HG02943 (cell line): ENCODE data around the gene KRT36.

Experiments
- ATAC-seq: cut with Tn5 transposase; IDR thresholded peaks from one replicate; pipeline ENCODE4 v1.9.1; 2021; ENCODE audit warnings: mild to moderate bottlenecking, low read depth, moderate library complexity; ENCODE audit not compliant: unreplicated experiment

KRT36 gene

DNA sequence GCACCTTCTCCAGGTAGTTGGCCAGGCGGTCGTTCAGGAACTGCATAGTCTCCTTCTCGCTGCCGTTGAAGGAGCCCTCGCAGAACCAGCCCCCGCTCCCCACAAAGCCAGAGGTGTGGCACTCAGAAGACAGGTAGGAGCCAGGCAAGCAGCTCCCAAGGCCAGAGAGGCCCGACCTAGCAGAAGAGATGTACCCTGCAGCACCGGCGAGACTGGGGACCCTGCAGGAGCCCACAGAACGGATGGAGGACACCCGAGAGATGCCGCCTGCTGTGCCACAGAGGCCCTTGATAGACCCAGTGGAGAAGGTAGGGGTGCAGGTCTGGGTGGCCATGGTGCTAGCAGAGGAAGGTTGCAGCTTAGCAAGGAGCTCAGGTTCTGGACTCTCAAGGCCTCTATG lies at the start of gene KRT36:
TSS of gene KRT36 (minus strand) at position 380 of the 400 bp plus-strand sequence. CDS start at position 334, 46 bp downstream.
- ATAC-seq, result no peak

DNA sequence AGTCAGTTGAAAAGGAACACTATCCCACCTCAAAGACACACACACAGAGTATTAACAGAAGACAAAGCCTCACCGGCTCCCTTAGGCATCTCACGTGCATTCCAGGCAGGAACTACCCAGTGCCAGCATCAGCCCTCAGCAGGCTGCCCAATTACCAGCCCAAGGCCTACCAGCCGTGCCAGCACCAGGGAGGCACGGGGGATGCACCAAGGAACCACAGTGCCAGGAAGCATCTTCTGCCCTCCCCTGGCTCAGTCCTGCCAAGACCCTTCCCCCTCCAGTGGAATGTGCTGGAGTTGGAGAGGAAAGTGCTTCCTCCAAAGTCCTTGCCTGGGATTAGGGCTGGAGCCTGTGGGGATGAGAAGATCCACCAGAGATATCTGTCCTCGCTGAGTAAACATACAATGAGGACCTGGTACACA lies 49.4 kb upstream of the KRT36 start:
- ATAC-seq, result no peak

DNA sequence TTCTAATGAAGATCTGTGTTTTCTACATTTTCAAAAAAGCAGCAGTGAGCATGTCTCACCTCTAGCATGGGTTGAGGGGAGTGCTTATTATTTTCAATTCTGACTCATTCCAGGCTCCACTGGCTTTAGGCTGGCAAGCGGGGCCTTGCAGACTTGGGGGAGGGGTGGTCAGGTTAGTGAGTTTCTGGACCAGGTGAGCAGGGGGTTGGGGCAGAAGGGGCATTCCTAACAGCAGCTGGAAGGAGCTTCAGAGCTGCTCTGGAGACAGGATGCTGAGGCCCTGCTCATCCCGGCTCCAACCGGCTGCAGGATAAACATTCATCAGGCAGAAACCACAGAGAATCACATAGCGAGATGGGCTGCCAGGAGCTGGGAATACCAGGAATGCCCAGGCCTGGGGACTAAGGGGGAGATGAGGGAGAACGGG lies 48.9 kb upstream of the KRT36 start:
- ATAC-seq, result no peak

DNA sequence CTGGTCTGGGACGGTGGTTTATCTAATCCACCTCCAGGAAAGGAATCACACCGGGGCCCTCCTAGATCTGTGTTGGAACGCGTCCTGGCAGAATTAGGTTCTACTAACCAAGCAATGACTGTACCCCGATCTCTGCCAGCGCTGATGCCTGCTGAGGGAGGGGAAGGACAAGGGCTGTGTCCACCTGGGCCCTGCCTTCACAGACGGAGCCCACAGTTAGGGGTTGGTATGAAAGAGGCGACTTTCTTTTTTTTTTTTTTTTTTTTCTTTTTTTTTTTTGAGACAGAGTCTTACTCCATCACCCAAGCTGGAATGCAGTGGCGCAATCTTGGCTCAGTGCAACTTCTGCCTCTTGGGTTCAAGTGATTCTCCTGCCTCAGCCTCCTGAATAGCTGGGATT lies 48.3 kb upstream of the KRT36 start:
- no peak for ATAC-seq

DNA sequence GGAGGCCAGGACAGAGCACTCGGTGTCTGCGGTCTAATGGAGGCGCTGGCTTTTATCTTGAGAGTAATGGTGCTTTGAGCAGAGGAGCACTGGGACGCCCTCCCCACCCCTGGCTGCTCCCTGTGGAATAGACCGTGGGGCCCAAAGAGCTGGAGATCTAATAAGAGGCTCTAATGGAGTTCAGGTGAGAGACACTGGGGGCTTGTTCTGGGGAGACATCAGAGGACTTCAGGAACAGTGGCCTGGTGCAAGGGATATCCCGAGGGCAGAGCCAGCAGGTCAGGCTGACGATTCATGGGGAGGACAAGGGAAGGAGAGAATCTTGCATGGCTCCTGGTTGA lies 47.9 kb upstream of the KRT36 start:
- no peak for ATAC-seq

DNA sequence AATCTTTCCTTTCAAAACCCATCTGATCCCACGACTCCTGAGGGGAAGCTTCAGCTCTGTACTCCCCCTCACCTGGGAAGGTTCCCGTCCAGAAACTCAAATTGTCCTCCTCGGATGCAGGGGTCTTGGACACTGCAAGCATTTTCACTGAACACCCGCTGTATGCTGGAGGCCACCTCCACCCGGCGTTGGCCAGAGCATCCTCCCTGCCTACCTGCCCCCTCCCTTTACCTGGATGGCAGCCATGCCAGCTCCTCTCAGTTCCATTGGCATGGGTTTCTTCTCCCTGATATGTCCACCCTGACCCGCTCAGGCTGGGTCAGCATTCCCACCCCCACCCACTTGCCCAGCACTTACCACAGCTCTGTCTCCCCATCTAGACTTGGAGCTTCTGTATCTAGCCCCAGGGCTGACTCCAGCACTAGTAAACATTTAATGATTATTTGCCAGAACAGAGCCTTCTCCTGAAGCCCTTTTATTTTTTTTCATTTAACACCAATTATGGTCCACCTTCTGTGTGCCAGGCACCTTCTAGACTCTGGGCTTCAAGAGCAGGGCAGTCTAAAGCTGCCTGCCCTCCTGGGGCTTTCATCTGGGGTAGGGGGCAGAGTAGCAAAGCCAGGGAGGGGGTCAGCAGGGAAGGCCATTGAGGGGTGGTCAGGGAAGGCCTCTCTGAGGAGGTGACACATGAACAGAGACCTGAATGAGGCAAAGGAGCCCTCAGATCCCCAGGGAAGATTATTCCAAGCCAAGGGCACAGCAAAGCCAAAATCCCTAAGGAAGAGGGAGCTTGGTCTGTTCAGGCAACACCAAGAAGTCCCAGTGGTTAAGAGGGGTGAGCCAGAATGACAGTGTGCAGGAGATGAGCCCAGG lies 47.3 kb upstream of the KRT36 start:
- ATAC-seq, result no peak

DNA sequence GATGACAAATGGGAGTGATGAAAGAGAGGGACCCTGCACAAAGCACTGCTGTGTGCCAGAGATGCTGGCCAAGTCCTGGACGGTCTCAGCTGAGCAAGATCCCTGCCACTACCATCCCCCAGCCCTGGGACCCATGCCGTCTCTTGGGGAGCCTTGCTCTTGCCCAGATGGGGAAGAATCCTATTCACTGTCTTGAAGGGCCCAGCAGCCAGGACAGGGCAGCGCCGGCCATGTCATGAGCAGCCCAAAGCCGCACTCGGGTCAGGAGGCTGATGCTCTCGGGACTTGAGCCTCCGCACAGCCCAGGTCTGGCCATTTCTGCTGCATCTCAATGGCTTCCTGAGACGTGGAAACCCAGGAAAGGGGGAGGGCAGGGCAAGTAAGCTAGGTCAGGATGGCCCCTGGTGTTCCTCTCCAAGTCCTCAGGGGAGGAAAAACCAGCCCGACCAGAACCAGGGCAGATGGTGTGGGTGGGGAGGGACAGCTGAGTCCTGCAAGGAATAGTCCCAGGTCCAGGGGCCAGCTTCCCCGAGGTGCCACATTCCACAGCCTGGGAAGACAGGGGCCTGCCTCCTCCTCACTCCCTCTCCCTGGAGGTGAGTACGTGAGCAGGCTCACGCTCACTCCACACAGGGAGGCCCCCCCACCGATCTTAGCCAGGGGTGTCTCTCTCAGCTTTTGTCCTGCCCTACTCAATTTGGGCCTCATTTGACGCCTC lies 46.2 kb upstream of the KRT36 start:
- no peak for ATAC-seq

DNA sequence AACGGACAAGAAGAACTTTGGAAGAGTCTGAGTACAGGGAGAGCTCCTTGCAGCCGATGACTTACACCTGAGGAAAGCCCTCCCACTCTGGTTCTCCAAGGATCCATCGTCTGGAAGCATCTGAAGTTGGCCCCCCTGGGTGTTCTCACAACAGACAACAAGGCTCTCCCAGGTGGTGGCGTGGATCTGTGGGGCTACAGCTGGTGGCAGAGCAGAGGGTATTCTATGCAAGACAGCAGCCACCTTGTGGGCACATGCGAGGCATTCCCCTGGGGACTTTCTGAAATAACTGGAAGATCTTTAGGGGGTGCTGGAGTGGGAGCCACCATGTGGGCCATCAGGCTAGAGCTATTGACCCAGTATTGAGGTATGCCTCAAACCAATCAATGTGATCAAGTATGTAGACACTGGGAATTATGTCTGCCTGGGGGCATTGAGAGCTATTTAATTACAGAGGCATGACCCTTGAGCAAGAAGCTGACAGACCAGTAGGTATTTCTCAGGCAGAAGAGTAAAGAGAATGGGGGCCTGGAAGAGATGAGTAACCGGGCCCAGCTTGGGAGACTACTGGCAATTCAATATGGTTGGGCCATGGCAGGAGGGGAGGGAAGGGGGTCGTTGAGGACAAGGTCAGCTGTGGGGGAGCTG lies 45.3 kb upstream of the KRT36 start:
- ATAC-seq, result no peak

DNA sequence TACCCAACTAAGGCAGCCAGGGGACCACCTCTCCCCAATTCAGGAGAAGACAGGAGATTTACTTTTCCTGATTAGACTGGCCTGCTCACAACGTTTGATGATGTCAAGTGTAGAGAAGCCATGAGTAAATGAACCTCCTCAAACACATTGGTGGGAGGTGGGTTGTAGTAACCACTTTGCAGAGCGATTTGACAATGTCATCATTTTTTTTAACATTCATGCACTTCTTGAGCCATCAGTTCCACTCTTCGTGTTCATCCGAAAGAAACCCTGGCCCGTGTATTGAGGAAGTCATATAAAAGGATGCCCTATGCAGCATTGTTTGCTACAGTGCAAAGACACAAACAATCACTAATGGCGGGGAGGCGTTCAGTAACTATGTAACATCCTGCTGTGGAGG lies 43.9 kb upstream of the KRT36 start:
- no peak for ATAC-seq

DNA sequence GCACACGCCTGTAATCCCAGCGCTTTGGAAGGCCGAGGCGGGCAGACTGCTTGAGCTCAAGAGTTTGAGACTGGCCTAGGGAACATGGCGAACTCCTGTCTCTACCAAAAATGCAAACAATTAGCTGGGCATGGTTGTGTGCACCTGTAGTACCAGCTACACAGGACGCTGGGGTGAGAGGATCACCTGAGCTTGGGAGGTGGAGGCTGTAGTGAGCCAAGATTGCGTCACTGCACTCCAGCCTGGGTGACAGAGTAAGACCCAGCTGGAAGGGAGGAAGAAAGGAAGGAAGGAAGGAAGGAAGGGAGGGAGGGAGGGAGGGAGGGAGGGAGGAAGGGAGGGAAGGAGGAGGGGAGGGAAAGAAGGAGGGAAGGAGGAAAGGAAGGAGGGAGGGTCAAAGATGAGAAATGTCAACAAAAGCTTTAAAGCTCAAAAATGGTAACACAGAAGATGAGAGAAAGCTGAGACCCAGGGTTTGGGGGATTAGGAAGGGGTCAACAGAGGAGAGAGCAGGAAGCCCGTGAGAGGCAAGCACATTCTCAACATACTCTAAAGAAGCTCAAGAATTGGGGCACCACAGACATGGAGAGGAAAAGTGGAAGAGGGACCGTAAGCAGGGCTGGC lies 43.3 kb upstream of the KRT36 start:
- ATAC-seq, result no peak

DNA sequence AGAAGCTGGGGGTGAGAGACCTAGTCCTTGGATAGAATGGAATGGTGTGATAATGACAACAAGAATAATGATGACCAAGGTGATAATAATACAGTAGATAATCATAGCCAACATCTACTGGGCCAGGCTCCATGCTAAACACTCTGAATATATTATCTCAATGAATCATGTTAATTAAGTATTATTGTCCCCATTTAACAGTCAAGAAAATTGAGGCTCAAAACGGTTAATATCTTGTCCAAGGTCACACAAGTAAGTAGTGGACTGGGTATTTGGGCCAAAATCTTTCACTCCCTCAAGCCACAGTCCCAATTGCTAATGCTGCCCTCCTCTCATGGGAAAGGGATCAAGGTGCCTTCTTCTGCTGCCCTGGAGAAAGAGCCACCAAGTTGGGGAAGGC lies 42.3 kb upstream of the KRT36 start:
- no peak for ATAC-seq

DNA sequence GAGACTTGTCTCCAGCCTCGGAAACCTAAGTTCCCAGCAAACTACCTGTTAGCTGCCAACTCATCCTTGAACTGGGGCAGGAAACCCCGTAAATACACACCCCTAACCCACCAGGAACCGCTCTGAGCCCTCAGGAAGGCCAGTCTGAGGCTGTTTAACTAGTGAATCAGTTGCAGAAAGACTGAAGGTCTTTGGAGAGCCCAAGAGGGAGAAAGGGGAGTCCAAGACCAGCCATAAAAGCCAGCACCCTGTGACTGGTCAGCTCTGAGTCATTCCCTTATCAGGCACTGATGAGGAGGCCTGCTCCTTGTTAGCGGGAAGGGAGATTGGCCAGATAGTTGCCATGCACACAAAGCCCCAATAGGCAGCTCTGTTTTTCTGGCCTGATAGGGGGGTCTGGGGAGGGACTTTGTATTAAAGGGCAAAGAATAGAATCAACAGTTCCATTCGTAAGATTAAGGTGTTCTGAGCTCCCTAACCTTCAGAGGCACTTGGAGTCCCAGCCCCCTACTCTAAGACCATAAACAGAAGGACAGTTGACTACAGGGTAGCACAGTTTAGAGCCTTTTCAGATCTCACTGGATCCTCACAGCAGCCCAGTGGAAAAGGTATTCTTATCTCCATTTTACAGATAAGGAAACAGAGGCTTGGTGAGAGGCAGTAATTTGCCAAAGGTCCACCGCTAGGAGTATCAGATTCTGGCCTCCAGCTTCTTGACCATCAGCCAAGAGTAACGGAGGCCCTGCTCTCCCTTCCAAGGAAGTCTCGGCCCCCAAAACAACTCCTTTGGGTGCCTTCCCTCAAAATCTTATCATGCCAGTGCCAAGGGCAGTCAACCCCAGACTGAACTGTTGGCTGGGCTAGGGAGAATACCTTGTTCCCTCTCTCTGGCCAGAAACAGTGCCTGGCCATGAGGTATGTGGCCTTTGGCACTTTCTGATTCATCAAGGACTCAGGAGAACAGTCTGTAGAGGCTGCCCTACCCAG lies 40.6 kb upstream of the KRT36 start:
- no peak for ATAC-seq

DNA sequence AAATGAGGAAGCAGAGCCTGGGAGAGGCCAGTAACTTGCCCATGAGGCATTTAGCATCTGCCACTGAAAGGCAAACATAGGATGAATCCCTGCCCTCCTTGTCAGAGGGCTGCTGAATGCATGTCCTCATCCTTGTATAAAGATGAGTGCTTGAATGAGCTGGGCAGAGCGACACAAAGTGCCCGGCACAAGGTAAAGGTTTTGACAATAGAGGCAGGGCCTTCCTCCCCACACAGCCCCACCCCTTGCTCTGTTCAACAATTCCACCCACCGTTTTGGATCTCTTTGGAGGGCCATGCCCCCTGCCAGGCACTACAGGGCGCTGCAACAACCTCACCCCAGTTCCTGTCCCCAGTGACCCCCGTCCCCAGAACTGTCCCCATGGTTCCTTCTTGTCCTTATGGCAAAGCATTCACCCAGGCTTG lies 39.8 kb upstream of the KRT36 start:
- ATAC-seq, result no peak

DNA sequence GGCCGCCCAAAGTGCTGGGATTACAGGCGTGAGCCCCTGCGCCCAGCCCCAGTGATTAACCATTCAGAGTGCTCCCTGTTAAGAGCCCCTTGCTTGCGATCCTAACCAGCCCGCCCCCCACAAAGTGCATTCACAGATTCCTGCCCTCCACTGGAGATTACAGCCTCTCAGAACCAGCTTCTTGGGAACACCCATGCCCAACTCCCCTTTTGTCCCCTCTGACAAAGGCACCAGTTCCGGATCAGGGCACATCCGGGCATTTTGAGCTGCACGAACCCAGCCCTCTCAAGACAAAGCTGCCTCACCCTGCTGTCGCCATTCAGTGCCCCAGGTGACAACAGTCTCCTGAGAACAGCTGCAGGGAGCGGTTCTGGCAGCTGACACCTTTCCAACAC lies 39.2 kb upstream of the KRT36 start:
- ATAC-seq, result no peak

DNA sequence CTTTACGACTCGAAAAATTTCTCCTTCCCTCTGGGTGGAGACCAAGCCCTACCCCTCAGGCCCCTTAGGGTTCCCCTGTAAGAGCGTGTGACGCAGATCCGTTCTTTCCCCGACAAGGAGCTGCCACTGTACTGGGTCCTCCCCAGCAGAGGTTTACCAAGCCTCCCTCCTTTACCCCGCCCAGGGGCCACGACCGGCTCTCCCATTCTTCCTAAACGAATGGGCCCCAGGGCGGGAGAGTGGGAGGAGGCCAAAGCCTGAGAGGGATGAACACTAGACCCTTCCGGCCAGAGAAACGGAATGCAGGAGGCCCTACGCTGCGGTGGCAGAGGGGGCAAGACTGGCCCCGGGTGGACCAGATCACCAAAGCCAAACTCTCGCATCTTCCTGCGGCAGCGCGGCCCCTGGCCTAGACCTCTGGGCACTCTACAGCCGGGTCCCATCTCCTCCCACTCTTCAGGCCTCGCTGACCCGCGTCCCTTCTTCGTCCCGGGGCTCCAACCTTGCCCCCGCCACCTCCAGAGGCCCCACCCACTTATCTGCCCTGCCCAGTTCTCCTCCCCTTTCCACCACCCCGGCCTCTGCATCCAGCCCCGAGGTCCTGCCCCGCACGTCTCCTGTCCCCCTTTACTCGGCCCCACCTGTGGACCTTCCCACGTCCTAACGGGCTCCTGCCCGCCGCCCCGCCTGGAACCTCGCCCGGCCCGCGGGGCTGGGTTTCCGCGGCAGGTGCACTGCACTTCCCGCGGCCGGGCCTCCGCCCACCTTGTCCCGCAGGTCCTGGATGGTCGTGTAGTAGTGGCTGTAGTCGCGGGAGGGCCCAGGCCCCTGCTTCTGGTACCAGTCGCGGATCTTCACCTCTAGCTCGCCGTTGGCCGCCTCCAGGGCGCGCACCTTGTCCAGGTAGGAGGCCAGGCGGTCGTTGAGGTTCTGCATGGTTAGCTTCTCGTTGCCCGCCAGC lies 37.6 kb upstream of the KRT36 start:
- no peak for ATAC-seq

DNA sequence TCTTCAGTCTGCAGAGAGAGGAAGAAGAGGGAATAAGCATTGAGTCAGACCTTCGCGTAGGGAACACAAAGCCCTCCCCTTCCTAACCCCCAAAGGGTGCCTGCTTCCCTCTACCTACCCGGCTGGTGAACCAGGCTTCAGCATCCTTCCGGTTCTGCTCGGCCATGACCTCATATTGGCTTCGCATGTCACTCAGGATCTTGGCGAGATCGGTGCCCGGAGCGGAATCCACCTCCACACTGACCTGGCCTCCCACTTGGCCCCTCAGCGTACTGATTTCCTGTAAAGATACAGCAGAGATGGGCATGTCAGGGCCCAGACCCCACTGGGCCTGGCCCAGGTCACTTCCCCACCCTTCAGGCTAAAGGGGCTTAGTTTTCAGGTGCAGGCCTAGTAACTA lies 34.6 kb upstream of the KRT36 start:
- no peak for ATAC-seq

DNA sequence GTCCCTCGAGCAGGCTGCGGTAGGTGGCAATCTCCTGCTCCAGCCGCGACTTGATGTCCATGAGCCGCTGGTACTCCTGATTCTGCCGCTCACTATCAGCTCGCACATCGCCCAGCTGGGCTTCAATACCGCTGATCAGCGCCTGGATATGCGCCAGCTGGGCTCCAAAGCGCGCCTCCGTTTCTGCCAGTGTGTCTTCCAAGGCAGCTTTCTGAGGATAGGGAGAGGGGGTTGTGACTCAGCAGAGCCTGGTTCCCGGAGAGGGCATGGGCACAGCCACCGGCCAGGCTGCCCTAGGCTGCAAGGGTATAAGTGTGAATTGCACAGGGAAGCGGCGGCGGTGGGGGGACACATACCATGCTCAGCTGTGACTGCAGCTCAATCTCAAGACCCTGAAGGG lies 34.1 kb upstream of the KRT36 start:
- ATAC-seq, result no peak

DNA sequence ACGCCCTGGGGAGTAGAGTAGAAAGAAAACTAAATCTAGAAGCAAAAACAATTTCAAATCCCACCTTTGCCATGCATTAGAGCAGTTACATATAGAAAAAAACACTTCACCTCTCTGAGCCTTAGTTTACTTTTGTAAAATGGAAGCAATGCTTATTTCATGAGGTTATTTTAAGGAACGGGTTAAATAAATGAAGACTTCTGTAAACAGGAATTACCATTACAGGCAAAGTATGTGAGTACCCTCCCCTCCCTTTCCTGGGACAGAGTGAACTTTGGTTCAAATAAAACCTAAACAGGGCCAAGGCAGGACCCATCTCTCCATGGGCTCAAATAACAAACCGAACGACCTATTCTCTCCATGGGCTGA lies 33.5 kb upstream of the KRT36 start:
- ATAC-seq, result no peak
